Heart left ventricle (tissue), 16 donors: ENCODE measurements around the gene KCTD11. TPM values are rescaled to one million over a fixed set of nuclear protein-coding genes. Genes with fewer than 3 reads are reported as not detected.

Source experiments
- ATAC-seq, 4 donors: fragments of 200-7000 bp; cut with Tn5 transposase; one replicate each; pipeline ENCODE4 v1.9.1; 2020 to 2022; ENCODE audit warnings: moderate library complexity in 4 of 4, mild to moderate bottlenecking in 3 of 4, moderate number of reproducible peaks in 1 of 4
- DNase-seq, 5 donors: peaks; one replicate each; pipeline ENCODE4 v3.0.0-alpha.2; 2020
- H3K27ac ChIP-seq, 12 donors: fragments of 200-600 bp; sonication (generic) in 4 of 12; one replicate each; pipeline versions ENCODE4 v1.5.0 to v1.8.0; 2016 to 2022; ENCODE audit warnings: mild to moderate bottlenecking in 2 of 12
- H3K27me3 ChIP-seq, 9 donors: fragments of 200-600 bp; sonication (generic) in 2 of 9; one replicate each; pipeline versions ENCODE4 v1.5.1 to v1.8.0; 2016 to 2022; ENCODE audit warnings: mild to moderate bottlenecking in 3 of 9
- H3K36me3 ChIP-seq, 9 donors: fragments of 200-600 bp; sonication (generic) in 2 of 9; one replicate each; pipeline versions ENCODE4 v1.5.0 to v1.8.0; 2018 to 2022; ENCODE audit warnings: mild to moderate bottlenecking in 2 of 9
- H3K4me1 ChIP-seq, 12 donors: fragments of 200-600 bp; sonication (generic) in 4 of 12; one replicate each; pipeline versions ENCODE4 v1.5.0 to v1.8.0; 2016 to 2022; ENCODE audit warnings: mild to moderate bottlenecking in 3 of 12
- H3K4me3 ChIP-seq, 12 donors: fragments of 200-600 bp; sonication (generic) in 4 of 12; one replicate each; pipeline versions ENCODE4 v1.5.0 to v1.8.0; 2017 to 2022; ENCODE audit warnings: mild to moderate bottlenecking in 9 of 12, moderate library complexity in 4 of 12
- H3K9me3 ChIP-seq, 12 donors: fragments of 200-600 bp; sonication (generic) in 4 of 12; one replicate each; pipeline versions ENCODE4 v1.5.0 to v1.8.0; 2016 to 2022; ENCODE audit warnings: mild to moderate bottlenecking in 1 of 12
- POLR2A ChIP-seq, 2 donors: fragments of 450-650 bp; IDR thresholded peaks; one replicate each; pipeline ENCODE4 v1.6.1; 2017; ENCODE audit warnings: antibody characterized with exemption in 2 of 2, mild to moderate bottlenecking in 2 of 2, moderate library complexity in 2 of 2
- WGBS, 4 donors: extraction: QIAGEN DNeasy Blood & Tissue Kit in 2 of 4; methylation state at CpG; one replicate each; pipeline versions ENCODE4 v1.1.5 to v1.1.7; 2013 to 2018; 5-methylcytosine and 5-hydroxymethylcytosine counted together
- intact Hi-C, 10 donors: fragments of 100-400 bp; cut with DNase I; formaldehyde crosslinking; loops; one replicate each; pipeline versions ENCODE4 v1.11.1 to v1.14.2; 2022
- polyA plus RNA-seq, 2 donors: library from polyadenylated mRNA; stranded (reverse); fragments of 200-250 nt; gene quantifications; one replicate each; pipeline ENCODE4 v1.2.3, GENCODE V29; 2013
- total RNA-seq, 9 donors: library from RNA; depleted of rRNA in 2 of 9; stranded (reverse); fragments of >200 nt in 2 of 9; fragmentation: NEBNext Ultra II Directional in 3 of 9; extraction: Animal tissue kit (Norgen Biotek cat#: 25700) in 3 of 9; gene quantifications; one replicate each; pipeline versions ENCODE4 v1.1.0 to v1.2.4, GENCODE V29; 2016 to 2023
- TF ChIP-seq, protein P1 (sequence below), 12 donors: fragments of 200-600 bp; sonication (generic) in 4 of 12; IDR thresholded peaks; one replicate each; pipeline versions ENCODE4 v1.5.0 to v1.8.0; 2018 to 2022; ENCODE audit warnings: antibody characterized with exemption in 12 of 12, mild to moderate bottlenecking in 5 of 12
- donor health status: ischemic (EF 13 %, LVEDD 7.1; RV severe dilation, severe dysfunction).
- donor health status: healthy with polysubstance abuse.
- donor health status: DM: no; HTN: yes; CAD: no.
- donor health status: DM: no; HTN: no; CAD: no.
- donor health status: ischemic (EF 25% LVEDD 6.9; RV normal size, moderate dysfunction).
- donor health status: ischemic (EF 25% LVEDD 5.7; RV mildly dilated, moderate dysfunction).
- donor health status: healthy.
- donor health status: DM: yes; HTN: yes; CAD: no.
- donor health status: ischemic (EF 35%, LVEDD 5.7; RV mildly dilated, moderate dysfunction).
- donor health status: nonischemic (EF 11% LVEDD 7.7; RV severe dilation, severe dysfunction).
- donor health status: DM: yes; HTN: yes; CAD: no.
- donor health status: PGD.
- donor health status: ischemic (EF 29% LVEDD 5.4; RV normal size, mild dysfunction).
- donor health status: nonischemic (EF 23%, LVEDD 6.1; RV moderate dilation, normal function).

Gene KCTD11
- total and polyA plus RNA-seq, 11 donors, result 3.4 to 9.6 (median 6.4) TPM

DNA sequence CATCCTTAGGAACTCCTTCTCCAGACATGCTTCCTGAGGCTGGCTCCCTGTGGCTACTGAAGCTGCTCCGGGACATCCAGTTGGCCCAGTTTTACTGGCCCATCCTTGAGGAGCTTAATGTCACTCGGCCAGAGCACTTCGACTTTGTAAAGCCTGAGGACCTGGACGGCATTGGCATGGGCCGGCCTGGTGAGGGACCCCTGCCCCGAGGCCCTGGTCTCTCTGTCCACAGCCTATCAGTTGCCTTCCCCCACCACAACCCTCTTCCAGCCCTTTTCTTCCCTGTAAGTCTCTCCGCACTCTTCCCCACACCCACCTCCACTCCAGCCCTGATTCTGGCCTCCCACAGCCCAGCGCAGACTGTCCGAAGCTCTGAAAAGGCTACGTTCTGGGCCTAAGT, 30.9 kb downstream of the KCTD11 start:
- no peak for ATAC-seq

DNA sequence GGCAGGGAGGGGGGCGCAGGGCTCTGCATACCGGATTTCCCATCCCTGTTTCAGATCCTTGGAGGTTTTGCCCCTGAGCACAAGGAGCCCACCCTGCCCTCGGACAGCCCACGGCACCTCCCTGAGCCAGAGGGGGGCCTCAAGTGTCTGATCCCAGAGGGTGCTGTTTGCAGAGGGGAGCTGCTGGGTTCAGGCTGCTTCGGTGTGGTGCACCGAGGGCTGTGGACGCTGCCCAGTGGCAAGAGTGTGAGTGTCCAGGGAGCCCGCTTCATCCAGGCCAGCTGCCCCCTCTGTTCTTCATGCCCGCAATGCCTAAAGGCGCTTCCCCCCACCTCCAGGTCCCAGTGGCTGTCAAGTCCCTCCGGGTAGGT, 31.4 kb downstream of the KCTD11 start:
- Histone ChIP-seq H3K27ac (no peak overlapping the region), H3K4me3 (peak overlapping the region in 8 of 12 donors; percentile 41 to 60 (median 53)), H3K36me3 (peaks cover 0 to 10% (median 4%) of the 10 kb centered on the region in 9 donors), H3K9me3 (peaks cover 0 to 4% (median 0%) of the 10 kb centered on the region in 12 donors), H3K27me3 (peaks cover 0 to 41% (median 11%) of the 10 kb centered on the region in 9 donors), H3K4me1 (peaks cover 0 to 36% (median 22%) of the 10 kb centered on the region in 12 donors)
- 65 to 79% (median 78%) methylated on average over 5 to 11 of the region's 11 CpGs for WGBS, 4 donors
- DNase-seq (no peak), ATAC-seq (no peak)
- intact Hi-C loops, result no loop called here
- no peak for TF ChIP-seq POLR2A (IDR thresholded peaks at IDR 0.05)
- TF ChIP-seq, protein P1, sequence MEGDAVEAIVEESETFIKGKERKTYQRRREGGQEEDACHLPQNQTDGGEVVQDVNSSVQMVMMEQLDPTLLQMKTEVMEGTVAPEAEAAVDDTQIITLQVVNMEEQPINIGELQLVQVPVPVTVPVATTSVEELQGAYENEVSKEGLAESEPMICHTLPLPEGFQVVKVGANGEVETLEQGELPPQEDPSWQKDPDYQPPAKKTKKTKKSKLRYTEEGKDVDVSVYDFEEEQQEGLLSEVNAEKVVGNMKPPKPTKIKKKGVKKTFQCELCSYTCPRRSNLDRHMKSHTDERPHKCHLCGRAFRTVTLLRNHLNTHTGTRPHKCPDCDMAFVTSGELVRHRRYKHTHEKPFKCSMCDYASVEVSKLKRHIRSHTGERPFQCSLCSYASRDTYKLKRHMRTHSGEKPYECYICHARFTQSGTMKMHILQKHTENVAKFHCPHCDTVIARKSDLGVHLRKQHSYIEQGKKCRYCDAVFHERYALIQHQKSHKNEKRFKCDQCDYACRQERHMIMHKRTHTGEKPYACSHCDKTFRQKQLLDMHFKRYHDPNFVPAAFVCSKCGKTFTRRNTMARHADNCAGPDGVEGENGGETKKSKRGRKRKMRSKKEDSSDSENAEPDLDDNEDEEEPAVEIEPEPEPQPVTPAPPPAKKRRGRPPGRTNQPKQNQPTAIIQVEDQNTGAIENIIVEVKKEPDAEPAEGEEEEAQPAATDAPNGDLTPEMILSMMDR (IDR thresholded peaks at IDR 0.05), result no peak

More for the DNA sequence above, 30.9 kb downstream of the KCTD11 start:
- WGBS, 4 donors, result 87 to 91% (median 90%) methylated on average over 10 of the region's 10 CpGs
- DNase-seq, result no peak
- H3K4me3 ChIP-seq, result no peak overlapping the region
- peaks cover 0 to 36% (median 22%) of the 10 kb centered on the region in 12 donors for H3K4me1 ChIP-seq
- intact Hi-C loops, result no loop called here
- peaks cover 0 to 6% (median under 1%) of the 10 kb centered on the region in 9 donors for H3K36me3 ChIP-seq
- TF ChIP-seq, protein P1 (IDR thresholded peaks at IDR 0.05), result no peak
- no peak for TF ChIP-seq POLR2A (IDR thresholded peaks at IDR 0.05)
- no peak overlapping the region for H3K27ac ChIP-seq
- peaks cover 0 to 4% (median 0%) of the 10 kb centered on the region in 12 donors for H3K9me3 ChIP-seq
- H3K27me3 ChIP-seq, result peaks cover 0 to 41% (median 11%) of the 10 kb centered on the region in 9 donors

DNA sequence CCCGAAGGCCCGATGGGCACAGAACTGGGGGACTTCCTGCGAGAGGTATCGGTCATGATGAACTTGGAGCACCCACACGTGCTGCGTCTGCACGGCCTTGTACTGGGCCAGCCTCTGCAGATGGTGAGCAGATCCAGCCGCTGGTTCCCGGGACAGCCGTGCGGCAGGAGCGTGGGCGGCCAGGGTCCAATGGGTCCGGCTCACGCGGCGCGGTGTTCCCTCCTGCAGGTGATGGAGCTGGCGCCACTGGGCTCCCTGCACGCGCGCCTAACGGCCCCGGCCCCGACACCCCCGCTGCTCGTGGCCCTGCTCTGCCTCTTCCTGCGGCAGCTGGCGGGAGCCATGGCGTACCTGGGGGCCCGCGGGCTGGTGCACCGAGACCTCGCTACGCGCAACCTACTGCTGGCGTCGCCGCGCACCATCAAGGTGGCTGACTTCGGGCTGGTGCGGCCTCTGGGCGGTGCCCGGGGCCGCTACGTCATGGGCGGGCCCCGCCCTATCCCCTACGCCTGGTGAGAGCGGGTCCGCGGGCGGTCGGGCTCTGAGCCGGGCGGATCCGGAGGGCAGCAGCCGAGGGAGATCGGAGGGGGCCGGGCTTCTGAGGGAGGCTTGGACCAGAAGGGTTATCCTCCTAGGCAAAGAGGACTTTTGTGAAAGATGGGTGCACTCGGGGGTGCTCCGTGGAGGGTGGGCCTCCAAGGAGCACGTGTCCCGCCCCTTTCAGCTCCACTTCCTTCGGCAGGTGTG, 32.0 kb downstream of the KCTD11 start:
- Histone ChIP-seq H3K27ac (peak overlapping the region in 2 of 12 donors; percentile 0 to 43), H3K36me3 (peaks cover 0 to 16% (median 8%) of the 10 kb centered on the region in 9 donors), H3K4me1 (peaks cover 0 to 36% (median 22%) of the 10 kb centered on the region in 12 donors), H3K9me3 (peaks cover 0 to 4% (median 0%) of the 10 kb centered on the region in 12 donors), H3K4me3 (peak overlapping the region; percentile 21 to 60 (median 48)), H3K27me3 (peaks cover 0 to 41% (median 11%) of the 10 kb centered on the region in 9 donors)
- ATAC-seq (peak in 3 of 4 donors; percentile 52 to 59 (median 54)), DNase-seq (peak in 4 of 5 donors; percentile 38 to 76 (median 44))
- WGBS, 4 donors, result 12 to 32% (median 19%) methylated on average over 37 to 65 of the region's 65 CpGs
- TF ChIP-seq POLR2A (IDR thresholded peaks at IDR 0.05), result no peak
- TF ChIP-seq, protein P1 (IDR thresholded peaks at IDR 0.05), result no peak
- intact Hi-C loops, result no loop called here

DNA sequence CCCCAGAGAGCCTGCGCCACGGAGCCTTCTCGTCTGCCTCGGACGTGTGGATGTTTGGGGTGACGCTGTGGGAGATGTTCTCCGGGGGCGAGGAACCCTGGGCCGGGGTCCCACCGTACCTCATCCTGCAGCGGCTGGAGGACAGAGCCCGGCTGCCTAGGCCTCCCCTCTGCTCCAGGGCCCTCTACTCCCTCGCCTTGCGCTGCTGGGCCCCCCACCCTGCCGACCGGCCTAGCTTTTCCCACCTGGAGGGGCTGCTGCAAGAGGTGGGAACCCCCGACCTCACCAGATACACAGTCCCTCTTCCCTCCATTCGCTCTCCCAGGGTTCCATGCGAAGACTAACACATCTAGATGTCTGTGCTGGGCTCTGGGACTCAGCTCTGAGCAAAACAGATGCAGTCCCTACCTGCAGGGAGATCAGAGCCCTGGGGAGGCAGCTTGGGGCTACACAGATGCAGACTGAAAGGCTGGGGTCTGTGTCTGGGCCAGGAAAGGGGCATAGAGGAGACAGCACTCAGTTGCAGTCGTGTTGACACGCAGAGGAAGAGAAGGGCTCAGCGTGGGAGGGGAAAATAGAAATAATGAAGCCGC, 32.6 kb downstream of the KCTD11 start:
- Histone ChIP-seq H3K27ac (peak overlapping the region in 2 of 12 donors; percentile 0 to 43), H3K4me3 (peak overlapping the region in 11 of 12 donors; percentile 21 to 60 (median 49)), H3K27me3 (peaks cover 0 to 40% (median 6%) of the 10 kb centered on the region in 9 donors), H3K4me1 (peaks cover 0 to 36% (median 22%) of the 10 kb centered on the region in 12 donors), H3K36me3 (peaks cover 0 to 23% (median 12%) of the 10 kb centered on the region in 9 donors), H3K9me3 (no peaks in the 10 kb centered on the region)
- intact Hi-C loops, result no loop called here
- ATAC-seq (no peak), DNase-seq (no peak)
- TF ChIP-seq, protein P1 (IDR thresholded peaks at IDR 0.05), result no peak
- TF ChIP-seq POLR2A (IDR thresholded peaks at IDR 0.05), result no peak
- 49 to 61% (median 56%) methylated on average over 22 to 23 of the region's 23 CpGs for WGBS, 4 donors
